ENCODE measurements around the gene CROCC2. TPM values are rescaled to one million over a fixed set of nuclear protein-coding genes. Genes with fewer than 3 reads are reported as not detected.

Gene CROCC2
- polyA plus RNA-seq, 1 donor (not counting 4 experiments of a cell fraction or from before 2014, with no cell fraction given), result not detected

GRCh38 chr2:240970816-240971215 lies 64.7 kb downstream of the CROCC2 start:
- dilution Hi-C loops (cut with MboI; ENCODE audit: extremely low pct_ligation_motif_present, low sequenced_read_pairs), result no loop called here

GRCh38 chr2:240972201-240972600 lies 66.1 kb downstream of the CROCC2 start:
- no peaks in the 10 kb centered on the region for H3K4me1 ChIP-seq (ENCODE audit: control insufficient read depth, extremely low read depth, insufficient read depth, low read length)
- H3K36me3 ChIP-seq (ENCODE audit: control insufficient read depth in 2 of 2, extremely low read depth in 1 of 2, insufficient read depth in 2 of 2, low read length in 2 of 2), result no peaks in the 10 kb centered on the region
- peaks cover 22% of the 10 kb centered on the region for H3K27me3 ChIP-seq (ENCODE audit: control insufficient read depth, extremely low read depth, insufficient read depth, low read length)
- FAIRE-seq, result no peak
- TF ChIP-seq, protein P1, sequence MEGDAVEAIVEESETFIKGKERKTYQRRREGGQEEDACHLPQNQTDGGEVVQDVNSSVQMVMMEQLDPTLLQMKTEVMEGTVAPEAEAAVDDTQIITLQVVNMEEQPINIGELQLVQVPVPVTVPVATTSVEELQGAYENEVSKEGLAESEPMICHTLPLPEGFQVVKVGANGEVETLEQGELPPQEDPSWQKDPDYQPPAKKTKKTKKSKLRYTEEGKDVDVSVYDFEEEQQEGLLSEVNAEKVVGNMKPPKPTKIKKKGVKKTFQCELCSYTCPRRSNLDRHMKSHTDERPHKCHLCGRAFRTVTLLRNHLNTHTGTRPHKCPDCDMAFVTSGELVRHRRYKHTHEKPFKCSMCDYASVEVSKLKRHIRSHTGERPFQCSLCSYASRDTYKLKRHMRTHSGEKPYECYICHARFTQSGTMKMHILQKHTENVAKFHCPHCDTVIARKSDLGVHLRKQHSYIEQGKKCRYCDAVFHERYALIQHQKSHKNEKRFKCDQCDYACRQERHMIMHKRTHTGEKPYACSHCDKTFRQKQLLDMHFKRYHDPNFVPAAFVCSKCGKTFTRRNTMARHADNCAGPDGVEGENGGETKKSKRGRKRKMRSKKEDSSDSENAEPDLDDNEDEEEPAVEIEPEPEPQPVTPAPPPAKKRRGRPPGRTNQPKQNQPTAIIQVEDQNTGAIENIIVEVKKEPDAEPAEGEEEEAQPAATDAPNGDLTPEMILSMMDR (optimal IDR thresholded peaks at IDR 0.05 in 1 of 3, IDR thresholded peaks at IDR 0.05 in 1 of 3, conservative IDR thresholded peaks at IDR 0.05 in 1 of 3; ENCODE audit: extremely low read depth in 1 of 3, insufficient read depth in 2 of 3, low read length in 3 of 3), result no peak
- no peak for TF ChIP-seq EZH2 (IDR thresholded peaks at IDR 0.05; ENCODE audit: low read length)
- dilution Hi-C loops (cut with MboI; ENCODE audit: extremely low pct_ligation_motif_present, low sequenced_read_pairs), result no loop called here
- H3K9ac ChIP-seq (ENCODE audit: control insufficient read depth, extremely low read depth, insufficient read depth, low read length), result no peak overlapping the region
- no peaks in the 10 kb centered on the region for H4K20me1 ChIP-seq (ENCODE audit: control insufficient read depth, extremely low read depth, insufficient read depth, low read length)
- no peak for DNase-seq (ENCODE audit: low read depth, low spot score)
- no peaks in the 10 kb centered on the region for H3K9me3 ChIP-seq (ENCODE audit: control insufficient read depth, low read depth, low read length)
- no peak overlapping the region for H2AFZ ChIP-seq (ENCODE audit: control insufficient read depth, low read length)
- no peak overlapping the region for H3K27ac ChIP-seq (ENCODE audit: control insufficient read depth, insufficient read depth, low read length)
- H3K4me3 ChIP-seq (ENCODE audit: control insufficient read depth in 2 of 3, extremely low read depth in 1 of 3, insufficient read depth in 2 of 3, low read depth in 1 of 3, low read length in 3 of 3), result no peak overlapping the region
- H3K79me2 ChIP-seq (ENCODE audit: control insufficient read depth, insufficient read depth, low read length), result no peaks in the 10 kb centered on the region
- H3K9me1 ChIP-seq (ENCODE audit: control insufficient read depth, extremely low read depth, insufficient read depth, low read length), result no peaks in the 10 kb centered on the region
- H3K4me2 ChIP-seq (ENCODE audit: control insufficient read depth, extremely low read depth, insufficient read depth, low read depth, low read length), result no peak overlapping the region

More at GRCh38 chr2:240970816-240971215, 64.7 kb downstream of the CROCC2 start:
- H3K4me1 ChIP-seq (ENCODE audit: control insufficient read depth, extremely low read depth, insufficient read depth, low read length), result no peaks in the 10 kb centered on the region
- H3K27ac ChIP-seq (ENCODE audit: control insufficient read depth, insufficient read depth, low read length), result no peak overlapping the region
- FAIRE-seq, result no peak
- H2AFZ ChIP-seq (ENCODE audit: control insufficient read depth, low read length), result no peak overlapping the region
- peaks cover 22% of the 10 kb centered on the region for H3K27me3 ChIP-seq (ENCODE audit: control insufficient read depth, extremely low read depth, insufficient read depth, low read length)
- H3K4me3 ChIP-seq (ENCODE audit: control insufficient read depth in 2 of 3, extremely low read depth in 1 of 3, insufficient read depth in 2 of 3, low read depth in 1 of 3, low read length in 3 of 3), result no peak overlapping the region
- no peak for TF ChIP-seq EZH2 (IDR thresholded peaks at IDR 0.05; ENCODE audit: low read length)
- TF ChIP-seq, protein P1 (optimal IDR thresholded peaks at IDR 0.05 in 1 of 3, IDR thresholded peaks at IDR 0.05 in 1 of 3, conservative IDR thresholded peaks at IDR 0.05 in 1 of 3; ENCODE audit: extremely low read depth in 1 of 3, insufficient read depth in 2 of 3, low read length in 3 of 3), result no peak
- no peaks in the 10 kb centered on the region for H4K20me1 ChIP-seq (ENCODE audit: control insufficient read depth, extremely low read depth, insufficient read depth, low read length)
- H3K36me3 ChIP-seq (ENCODE audit: control insufficient read depth in 2 of 2, extremely low read depth in 1 of 2, insufficient read depth in 2 of 2, low read length in 2 of 2), result no peaks in the 10 kb centered on the region
- H3K79me2 ChIP-seq (ENCODE audit: control insufficient read depth, insufficient read depth, low read length), result no peaks in the 10 kb centered on the region
- no peak overlapping the region for H3K9ac ChIP-seq (ENCODE audit: control insufficient read depth, extremely low read depth, insufficient read depth, low read length)
- no peak for DNase-seq (ENCODE audit: low read depth, low spot score)
- no peaks in the 10 kb centered on the region for H3K9me1 ChIP-seq (ENCODE audit: control insufficient read depth, extremely low read depth, insufficient read depth, low read length)
- H3K9me3 ChIP-seq (ENCODE audit: control insufficient read depth, low read depth, low read length), result no peaks in the 10 kb centered on the region
- H3K4me2 ChIP-seq (ENCODE audit: control insufficient read depth, extremely low read depth, insufficient read depth, low read depth, low read length), result no peak overlapping the region

Measured in keratinocyte (primary cell).